DND-41 (cell line): ENCODE data around the gene MPI.

Experiments used
- EZH2 ChIP-seq: IDR thresholded peaks from 3 replicates; pipeline ENCODE4 v1.6.1; 2012; ENCODE audit warnings: borderline replicate concordance, low read depth, mild to moderate bottlenecking, moderate library complexity, low read length, inconsistent platforms; ENCODE audit not compliant: severe bottlenecking
- TF ChIP-seq, protein P1 (sequence below): IDR thresholded peaks from 2 replicates; pipeline ENCODE4 v1.5.1; 2012; ENCODE audit warnings: borderline replicate concordance, low read length, moderate library complexity, mild to moderate bottlenecking; ENCODE audit not compliant: poor library complexity, severe bottlenecking; ENCODE audit errors: extremely low read depth

DNA sequence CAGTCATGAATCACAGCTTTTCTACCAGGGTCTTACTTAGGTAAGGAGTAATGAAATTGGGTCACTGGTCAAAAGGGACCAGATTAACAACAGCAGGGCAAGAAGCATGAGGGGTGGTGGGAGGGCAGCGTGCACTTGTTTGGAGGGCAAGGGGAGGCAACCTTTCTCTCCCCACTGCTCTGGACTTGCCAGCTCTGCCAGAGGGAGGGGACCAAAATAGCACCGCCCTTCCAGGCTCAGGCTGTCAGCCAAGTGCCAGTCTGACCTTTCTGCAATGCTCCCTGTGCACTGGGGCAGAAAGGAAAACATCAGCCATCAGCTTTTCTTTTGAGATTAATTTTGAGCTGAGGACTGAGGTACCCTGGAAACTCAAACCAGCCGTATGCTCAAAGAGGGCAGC, 42.4 kb upstream of the MPI start:
- TF ChIP-seq EZH2: no peak
- TF ChIP-seq, protein P1, sequence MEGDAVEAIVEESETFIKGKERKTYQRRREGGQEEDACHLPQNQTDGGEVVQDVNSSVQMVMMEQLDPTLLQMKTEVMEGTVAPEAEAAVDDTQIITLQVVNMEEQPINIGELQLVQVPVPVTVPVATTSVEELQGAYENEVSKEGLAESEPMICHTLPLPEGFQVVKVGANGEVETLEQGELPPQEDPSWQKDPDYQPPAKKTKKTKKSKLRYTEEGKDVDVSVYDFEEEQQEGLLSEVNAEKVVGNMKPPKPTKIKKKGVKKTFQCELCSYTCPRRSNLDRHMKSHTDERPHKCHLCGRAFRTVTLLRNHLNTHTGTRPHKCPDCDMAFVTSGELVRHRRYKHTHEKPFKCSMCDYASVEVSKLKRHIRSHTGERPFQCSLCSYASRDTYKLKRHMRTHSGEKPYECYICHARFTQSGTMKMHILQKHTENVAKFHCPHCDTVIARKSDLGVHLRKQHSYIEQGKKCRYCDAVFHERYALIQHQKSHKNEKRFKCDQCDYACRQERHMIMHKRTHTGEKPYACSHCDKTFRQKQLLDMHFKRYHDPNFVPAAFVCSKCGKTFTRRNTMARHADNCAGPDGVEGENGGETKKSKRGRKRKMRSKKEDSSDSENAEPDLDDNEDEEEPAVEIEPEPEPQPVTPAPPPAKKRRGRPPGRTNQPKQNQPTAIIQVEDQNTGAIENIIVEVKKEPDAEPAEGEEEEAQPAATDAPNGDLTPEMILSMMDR: no peak
